RWPE2 (cell line): ENCODE results near the gene YPEL2.

Source experiments
- ATAC-seq: fragments of 200-7000 bp; cut with Tn5 transposase; 3 replicates; pipeline ENCODE4 v1.9.1; 2021; ENCODE audit warnings: low read depth
- DNase-seq: peaks from one replicate; pipeline ENCODE4 v3.0.0-alpha.2; 2020; ENCODE audit warnings: low spot score
- H3K27ac ChIP-seq: fragments of 450-650 bp; 2 replicates; pipeline ENCODE4 v1.5.1; 2017; ENCODE audit warnings: mild to moderate bottlenecking; ENCODE audit not compliant: poor library complexity, severe bottlenecking
- H3K27me3 ChIP-seq: fragments of 250-450 bp; sonication (Bioruptor Pico); 2 replicates; pipeline ENCODE4 v1.5.1; 2021; ENCODE audit warnings: mild to moderate bottlenecking, moderate library complexity; ENCODE audit not compliant: insufficient read depth, poor library complexity, severe bottlenecking
- H3K36me3 ChIP-seq: fragments of 250-450 bp; sonication (Bioruptor Pico); 2 replicates; pipeline ENCODE4 v1.5.1; 2020; ENCODE audit warnings: low read depth, mild to moderate bottlenecking, moderate library complexity
- H3K4me1 ChIP-seq: fragments of 250-450 bp; sonication (Bioruptor Pico); 2 replicates; pipeline ENCODE4 v1.5.1; 2021; ENCODE audit warnings: mild to moderate bottlenecking, moderate library complexity; ENCODE audit not compliant: insufficient read depth, poor library complexity, severe bottlenecking
- H3K4me3 ChIP-seq: fragments of 250-450 bp; sonication (Bioruptor Pico); 2 replicates; pipeline ENCODE4 v1.5.1; 2021; ENCODE audit warnings: mild to moderate bottlenecking, moderate library complexity; ENCODE audit not compliant: severe bottlenecking
- H3K9me3 ChIP-seq: fragments of 250-450 bp; sonication (Bioruptor Pico); 2 replicates; pipeline ENCODE4 v1.5.1; 2021; ENCODE audit warnings: mild to moderate bottlenecking, moderate library complexity; ENCODE audit not compliant: severe bottlenecking
- CTCF ChIP-seq: fragments of 450-650 bp; IDR thresholded peaks from one replicate; pipeline ENCODE4 v1.5.1; 2017; ENCODE audit warnings: mild to moderate bottlenecking, moderate library complexity; ENCODE audit not compliant: poor library complexity, severe bottlenecking

Gene YPEL2

GRCh38 chr17:59370593-59371299 lies 39.3 kb downstream of the YPEL2 start:
- H3K9me3 ChIP-seq, result no peaks in the 10 kb centered on the region

GRCh38 chr17:59371416-59372100 lies 40.1 kb downstream of the YPEL2 start:
- no peaks in the 10 kb centered on the region for H3K36me3 ChIP-seq
- no peak for ATAC-seq
- H3K9me3 ChIP-seq, result no peaks in the 10 kb centered on the region
- H3K27me3 ChIP-seq, result no peaks in the 10 kb centered on the region
- DNase-seq, result no peak
- H3K4me1 ChIP-seq, result no peaks in the 10 kb centered on the region
- H3K4me3 ChIP-seq, result no peak overlapping the region
- H3K27ac ChIP-seq, result no peak overlapping the region
- TF ChIP-seq CTCF, result no peak

More at GRCh38 chr17:59370593-59371299, 39.3 kb downstream of the YPEL2 start:
- ATAC-seq (no peak), DNase-seq (no peak)
- Histone ChIP-seq H3K36me3 (no peaks in the 10 kb centered on the region), H3K27me3 (no peaks in the 10 kb centered on the region), H3K27ac (no peak overlapping the region), H3K4me1 (no peaks in the 10 kb centered on the region), H3K4me3 (no peak overlapping the region)
- TF ChIP-seq CTCF, result no peak

- ATAC-seq, result no peak
- Histone ChIP-seq H3K27me3 (no peaks in the 10 kb centered on the region), H3K4me3 (no peak overlapping the region), H3K36me3 (no peaks in the 10 kb centered on the region), H3K9me3 (no peaks in the 10 kb centered on the region), H3K27ac (no peak overlapping the region), H3K4me1 (no peaks in the 10 kb centered on the region)
- TF ChIP-seq CTCF, result no peak
- DNase-seq, result no peak
Observed at GRCh38 chr17:59372138-59372751, 40.8 kb downstream of the YPEL2 start.

GRCh38 chr17:59373882-59374495 lies 42.5 kb downstream of the YPEL2 start:
- Histone ChIP-seq H3K27ac (no peak overlapping the region), H3K36me3 (no peaks in the 10 kb centered on the region), H3K4me3 (no peak overlapping the region), H3K4me1 (no peaks in the 10 kb centered on the region), H3K27me3 (no peaks in the 10 kb centered on the region), H3K9me3 (no peaks in the 10 kb centered on the region)
- no peak for TF ChIP-seq CTCF
- DNase-seq (no peak), ATAC-seq (no peak)
